Transverse colon (tissue), 4 donors: Measurements from ENCODE around the gene RPS24.
A peak's percentile ranks its signal among the peaks of the same experiment; 100 is the strongest.

ENCODE experiments used
- POLR2A ChIP-seq: fragments of 450-650 bp; IDR thresholded peaks from one replicate; pipeline ENCODE4 v1.6.1; 2016; ENCODE audit warnings: antibody characterized with exemption, mild to moderate bottlenecking, moderate library complexity
- POLR2AphosphoS5 ChIP-seq, 3 donors: sonication (generic); formaldehyde crosslinking; IDR thresholded peaks; one replicate each; pipeline ENCODE4 v1.6.1; 2016; ENCODE audit warnings: antibody characterized with exemption in 3 of 3
- TF ChIP-seq, protein P1 (sequence below), 5 experiments: fragments of 200-600 bp in 3 of 5; fragments of 450-650 bp in 2 of 5; sonication (generic) in 3 of 5; IDR thresholded peaks; 1 replicate in 2 of 5; 2 replicates in 3 of 5; pipeline ENCODE4 v1.5.1; 2016 to 2017; ENCODE audit warnings: antibody characterized with exemption in 5 of 5, inconsistent platforms in 3 of 5, mild to moderate bottlenecking in 2 of 5, moderate library complexity in 1 of 5

GRCh38 chr10:78047314-78047891 is 13.7 kb downstream of the RPS24 start:
- TF ChIP-seq, protein P1, sequence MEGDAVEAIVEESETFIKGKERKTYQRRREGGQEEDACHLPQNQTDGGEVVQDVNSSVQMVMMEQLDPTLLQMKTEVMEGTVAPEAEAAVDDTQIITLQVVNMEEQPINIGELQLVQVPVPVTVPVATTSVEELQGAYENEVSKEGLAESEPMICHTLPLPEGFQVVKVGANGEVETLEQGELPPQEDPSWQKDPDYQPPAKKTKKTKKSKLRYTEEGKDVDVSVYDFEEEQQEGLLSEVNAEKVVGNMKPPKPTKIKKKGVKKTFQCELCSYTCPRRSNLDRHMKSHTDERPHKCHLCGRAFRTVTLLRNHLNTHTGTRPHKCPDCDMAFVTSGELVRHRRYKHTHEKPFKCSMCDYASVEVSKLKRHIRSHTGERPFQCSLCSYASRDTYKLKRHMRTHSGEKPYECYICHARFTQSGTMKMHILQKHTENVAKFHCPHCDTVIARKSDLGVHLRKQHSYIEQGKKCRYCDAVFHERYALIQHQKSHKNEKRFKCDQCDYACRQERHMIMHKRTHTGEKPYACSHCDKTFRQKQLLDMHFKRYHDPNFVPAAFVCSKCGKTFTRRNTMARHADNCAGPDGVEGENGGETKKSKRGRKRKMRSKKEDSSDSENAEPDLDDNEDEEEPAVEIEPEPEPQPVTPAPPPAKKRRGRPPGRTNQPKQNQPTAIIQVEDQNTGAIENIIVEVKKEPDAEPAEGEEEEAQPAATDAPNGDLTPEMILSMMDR (IDR thresholded peaks at IDR 0.05) = peak; percentile 86 to 89 (median 88)
- TF ChIP-seq POLR2AphosphoS5 (IDR thresholded peaks at IDR 0.05) (no peak), POLR2A (no peak)
